ENCODE data around the gene MYOF.
"Not testable (repeated sequence)": the region's sequence is repeated elsewhere in the genome, so short reads cannot be mapped to it uniquely, and the experiment has no call there.

The MYOF gene

DNA sequence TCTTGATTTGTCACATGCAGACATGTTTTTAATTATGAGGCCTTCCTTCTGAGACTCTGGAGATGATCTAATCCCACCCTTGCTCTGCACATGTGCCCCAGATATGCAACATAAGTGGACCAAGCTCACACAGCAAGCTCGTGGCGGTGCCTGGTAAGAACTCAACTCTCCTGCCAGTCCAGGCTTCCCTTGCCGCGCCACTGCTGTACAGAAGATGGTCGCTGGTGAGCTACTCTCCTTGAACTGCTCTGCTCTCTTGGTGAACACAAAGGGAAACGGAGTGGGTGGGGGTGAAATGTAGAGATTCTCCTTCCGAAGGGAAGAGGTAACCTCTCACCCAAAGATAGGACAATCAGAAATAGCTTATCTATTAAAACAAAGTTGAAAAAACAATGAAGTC lies 25.7 kb downstream of the MYOF start:
- DNase-seq, result no peak

DNA sequence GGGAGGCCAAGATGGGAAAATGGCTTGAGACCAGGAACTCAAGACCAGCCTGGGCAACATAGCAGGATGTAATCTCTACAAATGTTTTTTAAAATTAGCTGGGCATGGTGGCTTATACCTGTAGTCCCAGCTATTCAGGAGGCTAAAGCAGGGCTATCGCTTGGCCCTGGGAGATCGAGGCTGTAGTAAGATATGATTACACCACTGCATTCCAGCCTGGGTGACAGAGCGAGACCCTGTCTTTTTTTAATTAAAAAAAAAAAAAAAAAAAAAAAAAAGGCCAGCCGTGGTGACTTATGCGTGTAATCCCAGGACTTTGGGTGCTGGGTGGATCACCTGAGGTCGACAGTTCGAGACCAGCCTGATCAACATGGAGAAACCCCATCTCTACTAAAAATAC lies 27.4 kb downstream of the MYOF start:
- no peak for DNase-seq

DNA sequence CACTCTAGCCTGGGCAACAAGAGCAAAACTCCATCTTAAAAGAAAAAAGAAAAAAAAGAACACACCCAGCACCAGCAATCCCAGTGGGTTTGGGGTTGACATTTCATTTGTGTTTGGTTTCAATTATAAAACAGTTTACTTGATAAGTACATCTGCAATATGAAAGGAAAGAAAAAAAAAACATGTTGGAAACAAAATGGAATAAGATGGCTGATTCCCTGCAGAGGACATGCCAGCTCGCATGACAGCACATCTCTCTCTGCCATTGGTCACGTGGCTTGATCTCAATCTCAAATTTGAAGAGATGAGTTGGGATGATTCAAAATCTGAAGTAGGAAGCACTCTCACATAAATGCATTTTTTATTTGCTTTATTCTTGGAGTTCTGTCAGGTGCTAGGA lies 28.0 kb downstream of the MYOF start:
- DNase-seq, result no peak

DNA sequence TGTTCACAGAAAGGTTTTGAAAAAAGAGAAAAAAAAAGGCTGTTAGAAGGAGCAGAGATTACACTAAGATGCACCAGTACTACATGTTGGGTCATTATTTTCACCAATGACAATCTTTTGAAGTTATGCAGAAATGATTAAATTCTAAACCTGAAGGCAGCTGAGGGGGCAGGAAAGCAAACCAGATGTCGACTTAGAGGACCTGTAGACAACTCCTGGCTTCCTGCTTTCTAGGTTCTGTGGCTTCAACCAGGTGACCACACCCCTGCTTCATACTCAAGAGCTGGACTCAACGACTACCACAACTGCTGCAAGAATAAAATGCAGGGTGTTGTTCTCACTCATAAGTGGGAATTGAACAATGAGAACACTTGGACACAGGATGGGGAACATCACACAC lies 30.0 kb downstream of the MYOF start:
- no peak for DNase-seq

DNA sequence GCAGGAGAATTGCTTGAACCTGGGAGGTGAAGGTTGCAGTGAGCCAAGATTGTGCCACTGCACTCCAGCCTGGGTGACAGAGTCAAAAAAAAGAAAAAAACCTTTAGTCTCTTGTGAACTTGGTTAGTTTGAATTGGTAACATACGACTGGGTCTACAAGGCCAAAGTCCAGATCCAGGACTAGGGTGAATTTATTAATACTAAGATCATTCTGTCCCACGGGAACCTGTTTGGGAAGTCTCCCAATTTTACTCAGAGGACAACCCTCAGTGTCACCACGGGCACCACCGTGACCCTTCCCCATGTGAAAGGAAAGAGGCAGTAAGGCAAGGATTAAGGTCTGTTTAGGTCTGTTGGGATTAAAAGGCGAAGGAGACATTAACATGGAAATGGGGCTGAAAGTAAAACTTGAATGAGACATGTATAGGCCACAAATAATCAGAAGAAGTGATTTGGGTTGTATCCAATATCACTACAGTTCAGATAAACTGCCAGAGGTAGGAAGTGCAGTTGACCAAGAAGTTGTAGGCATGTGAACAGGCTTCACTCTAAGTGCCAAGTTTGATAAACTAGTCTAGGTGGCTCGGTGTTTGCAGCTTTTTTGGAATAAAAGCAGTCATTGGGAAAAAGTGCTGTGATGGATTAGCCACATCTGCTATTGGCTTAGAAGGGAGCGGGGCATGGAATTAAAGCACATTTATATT lies 30.7 kb downstream of the MYOF start:
- DNase-seq, result no peak

DNA sequence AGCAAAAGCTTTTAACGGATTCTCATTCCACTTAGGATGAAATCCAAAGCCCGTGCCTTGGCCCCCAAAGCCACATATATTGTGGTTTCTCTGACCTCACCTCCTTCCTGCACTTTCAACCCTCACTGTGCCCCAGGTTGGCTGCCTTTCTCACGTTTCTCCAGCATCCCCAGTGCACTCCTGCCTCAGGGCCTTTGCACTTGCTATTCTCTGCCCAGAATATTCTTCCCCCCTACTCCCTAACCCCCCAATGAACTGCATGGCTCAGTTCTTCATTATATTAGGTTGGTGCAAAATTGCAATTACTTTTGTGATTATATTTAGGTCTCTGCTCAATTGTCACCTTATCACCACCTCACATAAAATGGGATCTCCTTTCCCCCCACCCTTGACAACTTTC lies 34.2 kb downstream of the MYOF start:
- no peak for DNase-seq

DNA sequence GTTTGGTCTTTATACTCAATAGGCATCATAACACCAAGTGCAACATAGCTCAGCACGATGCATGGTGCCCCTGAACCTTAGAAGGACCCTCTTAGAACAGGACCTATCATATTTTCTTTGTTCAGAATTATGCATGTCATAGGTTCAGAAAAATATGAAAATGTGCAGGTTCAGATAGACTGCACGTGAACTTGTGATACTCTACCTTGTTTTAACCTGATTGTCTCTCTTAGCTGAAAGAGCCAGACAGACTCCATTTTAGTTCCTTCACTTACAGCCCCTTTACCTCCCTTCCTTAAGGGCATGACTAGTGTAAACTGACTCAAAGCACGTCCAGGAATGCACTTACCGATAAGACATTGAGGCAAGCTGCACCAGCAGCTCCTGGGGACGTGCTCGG lies 35.1 kb downstream of the MYOF start:
- no peak for DNase-seq

DNA sequence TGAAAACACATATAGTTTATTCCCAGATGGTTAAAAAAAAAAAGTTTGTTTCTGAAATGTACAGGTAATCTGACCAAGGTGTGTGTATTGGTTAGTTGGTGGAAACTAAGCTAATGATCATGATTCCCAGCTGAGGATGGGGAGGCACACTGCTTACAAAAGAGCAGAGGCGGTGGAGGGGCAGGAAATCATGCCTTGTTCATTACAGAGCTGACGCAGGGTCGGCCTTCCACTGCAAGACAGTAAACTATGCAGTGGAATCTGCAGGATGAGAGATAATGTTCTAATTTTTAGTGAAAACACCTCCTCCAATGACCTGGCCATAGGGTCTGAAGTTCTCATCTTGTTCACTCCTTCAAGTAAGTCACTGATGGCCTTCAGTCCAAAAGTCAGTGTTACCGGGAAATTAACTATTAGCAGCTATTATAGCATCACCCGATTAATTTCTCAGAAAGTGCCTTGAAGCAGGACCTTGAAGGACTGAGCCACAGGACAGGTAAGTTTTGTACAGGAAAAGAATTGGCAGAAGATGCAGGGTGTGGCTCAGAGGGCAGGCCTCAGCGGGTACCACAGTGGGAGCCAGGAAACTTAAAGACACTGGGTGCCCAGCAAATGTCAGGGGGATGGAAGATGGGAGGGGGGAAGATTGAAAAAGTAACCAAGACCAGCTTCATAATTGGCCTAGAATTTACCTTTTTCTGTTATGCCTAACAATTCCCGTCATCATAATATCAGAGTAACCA lies 36.0 kb downstream of the MYOF start:
- DNase-seq, result no peak

DNA sequence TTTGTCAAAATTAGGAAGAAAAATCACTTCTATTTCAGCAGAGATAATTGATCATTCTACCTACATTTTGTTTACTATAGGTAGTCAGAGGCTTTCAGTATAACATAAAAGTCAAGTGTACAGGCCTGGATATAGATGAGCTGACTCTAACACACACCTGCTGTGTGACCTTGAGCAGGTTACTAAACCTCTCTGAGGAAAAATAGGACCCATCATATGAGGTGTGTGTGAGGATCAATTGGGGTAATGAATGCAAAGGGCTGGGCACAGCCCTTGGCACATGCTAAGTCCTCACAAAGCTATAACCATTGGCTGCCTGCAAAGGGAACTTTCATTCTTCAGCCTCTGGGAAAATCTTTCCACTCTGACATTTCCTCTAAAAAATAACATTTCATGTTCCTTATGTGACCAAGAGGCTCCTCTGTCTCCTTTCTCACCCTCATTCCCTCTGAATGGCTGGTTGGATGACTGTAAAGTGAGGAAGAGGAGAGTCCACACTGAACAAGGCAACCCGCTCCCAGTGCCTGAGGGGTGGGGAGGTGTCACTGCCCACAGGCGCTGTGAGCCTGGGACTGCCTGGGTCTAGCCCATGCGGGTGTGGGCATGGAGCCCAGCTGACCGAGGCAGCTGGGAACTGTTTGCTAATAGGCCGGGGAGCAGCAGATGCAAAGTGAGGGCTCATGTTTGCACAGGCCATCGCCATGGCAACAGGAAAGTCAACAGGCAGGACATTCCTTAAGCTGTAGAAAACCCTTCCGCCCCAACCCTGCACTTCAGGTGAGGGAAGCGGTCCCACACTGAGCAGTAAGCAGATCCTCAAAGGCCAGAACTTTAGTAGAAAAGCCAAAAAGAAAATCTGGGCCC lies 36.8 kb downstream of the MYOF start:
- peak; percentile 41 to 81 for DNase-seq

DNA sequence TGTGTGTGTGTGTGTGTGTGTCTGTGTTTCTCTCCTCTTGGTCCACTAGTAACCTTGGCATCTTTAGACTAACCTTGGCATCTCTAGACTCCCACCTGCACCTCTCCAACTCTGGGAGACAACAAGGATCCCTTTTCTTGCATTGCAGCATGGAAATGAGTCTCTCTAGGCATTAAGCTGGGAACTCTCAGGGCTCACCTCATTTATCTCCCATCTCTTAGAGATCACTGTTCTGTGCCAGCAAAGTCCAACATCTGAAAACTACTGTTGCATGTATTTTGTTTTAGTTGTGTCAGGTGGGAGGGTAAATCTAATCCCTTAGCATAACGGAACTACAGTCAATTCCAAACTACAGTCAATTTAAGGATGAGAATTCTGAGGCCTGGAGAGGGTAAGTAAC lies 38.7 kb downstream of the MYOF start:
- DNase-seq, result no peak

DNA sequence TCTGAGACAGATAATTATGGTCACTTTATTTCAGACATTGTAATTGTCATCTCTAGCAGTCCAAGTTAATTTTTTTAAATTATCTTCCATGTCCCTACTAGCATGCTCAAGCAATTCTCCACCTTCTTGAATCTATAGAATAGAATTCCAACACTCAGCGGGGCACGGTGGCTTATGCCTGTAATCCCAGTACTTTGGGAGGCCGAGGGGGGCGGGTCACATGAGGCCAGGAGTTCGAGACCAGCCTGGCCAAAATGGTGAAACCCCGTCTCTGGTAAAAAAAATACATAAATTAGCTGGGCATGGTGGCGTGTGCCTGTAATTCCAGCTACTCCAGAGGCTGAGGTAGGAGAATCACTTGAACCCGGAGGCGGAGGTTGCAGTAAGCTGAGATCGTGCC lies 39.4 kb downstream of the MYOF start:
- not testable (repeated sequence) for DNase-seq

DNA sequence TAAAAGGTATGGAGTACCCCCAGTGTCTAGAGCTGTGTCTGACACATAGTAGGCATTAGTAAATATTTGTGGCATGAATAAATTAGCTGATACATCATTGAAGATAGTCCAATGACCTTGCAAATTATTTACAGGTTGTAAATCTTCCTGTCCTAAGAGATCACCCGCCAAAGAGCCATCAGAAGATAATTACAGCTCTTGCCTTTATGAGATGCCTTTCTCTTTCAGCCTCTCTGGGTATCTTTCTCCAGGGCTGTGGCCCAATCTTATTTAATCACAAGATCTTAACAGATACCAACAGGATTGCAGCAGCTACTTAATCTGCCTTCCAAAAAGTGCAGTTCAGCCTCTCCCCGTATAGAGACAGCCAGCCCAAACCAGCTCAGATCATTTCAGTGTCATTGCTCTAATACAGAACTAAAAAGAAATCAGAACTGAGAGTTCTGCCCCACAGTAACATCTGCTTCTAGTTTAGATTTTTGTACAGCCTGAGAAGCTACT lies 41.5 kb downstream of the MYOF start:
- DNase-seq, result no peak

DNA sequence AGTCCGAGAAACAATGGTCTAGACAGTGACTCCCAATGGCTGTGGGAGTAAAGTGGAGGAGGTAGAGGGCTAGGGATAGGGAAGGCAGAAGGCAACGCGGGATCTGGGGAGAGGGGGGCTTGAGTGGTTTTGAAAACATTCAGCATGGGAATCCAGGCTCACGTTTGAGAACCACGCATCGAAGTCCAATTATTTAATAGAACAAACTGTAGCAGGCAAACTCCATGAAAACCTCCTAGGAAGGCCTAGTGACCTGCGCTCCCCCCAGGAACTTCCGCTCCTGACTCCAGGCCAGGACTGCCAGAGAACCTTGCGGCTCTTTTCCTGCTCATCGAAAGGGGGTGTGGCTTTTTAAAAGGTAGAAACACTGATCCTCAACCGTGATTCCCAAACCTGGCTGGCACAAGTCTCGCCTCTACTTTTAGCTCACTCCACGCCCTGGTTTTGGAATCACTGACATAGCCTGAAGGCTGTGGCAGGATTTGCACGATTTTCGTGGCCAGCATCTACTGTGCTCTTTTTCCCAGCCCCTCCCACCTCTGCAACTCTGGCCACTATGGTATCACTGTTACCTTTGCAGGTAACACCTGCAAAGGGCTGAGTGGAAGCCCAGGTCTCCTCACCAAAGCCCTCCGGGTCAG lies 43.4 kb downstream of the MYOF start:
- DNase-seq, result peak; percentile 51 to 62

DNA sequence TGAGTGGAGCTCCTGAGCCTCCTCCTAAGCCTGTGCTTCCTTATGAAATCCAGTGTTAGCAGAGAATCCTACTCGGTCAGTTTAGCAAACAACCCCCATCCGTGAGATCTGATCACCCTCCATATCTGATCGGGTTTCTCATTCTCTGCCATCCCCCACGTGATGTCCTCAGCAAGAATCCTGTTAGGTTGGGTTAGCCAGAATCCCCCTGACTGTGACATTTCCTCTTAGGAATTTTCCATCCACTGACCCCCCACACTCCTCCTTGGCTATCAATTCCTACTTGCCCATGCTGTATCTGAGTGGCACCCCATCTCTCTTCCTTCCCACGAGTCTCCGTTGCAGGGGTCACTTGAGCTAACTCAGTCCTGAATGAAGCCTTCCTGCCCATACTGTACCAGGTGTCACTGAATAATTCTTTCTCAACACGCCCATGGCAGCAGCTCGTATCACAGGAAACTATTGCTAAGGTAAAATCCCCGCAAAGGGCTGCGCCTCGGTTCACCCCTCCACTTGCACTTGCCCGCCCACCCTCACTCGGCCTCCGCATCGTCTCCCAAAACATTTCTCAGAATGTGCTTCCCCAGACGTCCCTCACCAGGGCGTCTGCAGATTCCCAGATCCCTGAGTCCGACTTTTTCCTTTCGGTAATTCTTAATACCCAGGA lies 44.1 kb downstream of the MYOF start:
- DNase-seq, result no peak

DNA sequence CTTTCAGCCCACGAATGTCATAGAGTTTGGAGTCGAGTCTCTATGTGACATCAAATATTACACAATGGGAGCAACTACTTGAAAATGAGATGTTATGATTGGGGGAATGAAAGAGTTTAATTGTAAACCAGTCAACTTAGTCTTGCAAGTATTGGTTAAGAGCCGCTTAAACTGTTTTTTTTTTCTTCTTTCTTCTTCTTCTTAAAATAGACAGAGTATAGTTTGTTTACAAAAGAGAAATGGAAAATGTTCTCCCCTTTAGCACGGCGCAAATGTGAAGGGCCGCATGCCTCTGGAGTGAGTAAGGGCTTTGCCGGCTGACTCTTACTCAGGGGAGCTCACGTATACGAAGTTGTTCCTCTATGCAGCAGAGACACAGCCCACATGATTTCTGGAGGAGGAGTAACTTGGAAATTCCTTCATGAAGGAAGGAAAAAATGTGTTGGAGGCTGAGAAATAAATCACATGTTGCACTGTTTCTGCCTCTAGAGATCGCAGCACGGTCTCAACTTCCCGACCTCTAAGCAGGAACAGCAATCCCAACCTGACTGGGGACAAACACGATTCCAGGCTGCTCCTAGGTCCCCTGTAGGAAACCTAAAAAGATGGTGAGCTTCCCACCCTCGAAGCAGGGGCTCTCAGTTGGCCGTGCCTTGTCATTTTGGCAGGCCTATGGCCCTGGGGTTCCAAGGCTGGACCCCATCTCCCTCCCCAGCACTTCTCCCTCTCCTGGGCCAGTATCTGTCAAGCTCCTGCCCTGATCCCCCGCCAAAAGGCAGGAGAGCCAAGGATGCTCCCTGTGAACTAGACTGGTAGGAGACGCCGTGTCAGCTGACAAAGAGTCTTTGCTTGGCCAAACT lies 44.8 kb downstream of the MYOF start:
- DNase-seq, result no peak

DNA sequence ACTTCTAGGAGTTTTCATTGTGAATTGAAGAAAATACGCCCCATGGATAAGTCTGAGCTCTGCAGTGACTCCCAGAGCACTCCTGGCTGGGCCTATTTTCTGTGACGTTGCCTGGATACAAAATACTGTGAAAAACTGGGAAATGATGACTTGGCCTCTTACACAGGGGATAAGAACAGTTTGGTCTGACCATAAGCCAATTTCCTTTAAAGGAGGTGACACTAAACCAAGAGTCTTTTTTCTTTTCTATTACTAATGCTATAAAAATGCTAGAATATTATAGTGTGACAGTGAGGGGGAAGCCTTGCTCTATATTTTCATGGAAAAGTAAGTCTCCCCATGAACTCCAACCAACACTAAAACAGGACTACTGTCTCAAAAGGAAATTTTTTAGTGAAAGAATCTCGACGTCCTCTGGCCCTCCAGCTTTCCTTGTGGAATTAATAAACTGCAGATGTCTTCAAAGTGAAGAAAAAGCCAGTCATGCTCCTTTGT lies 45.5 kb downstream of the MYOF start:
- no peak for DNase-seq

DNA sequence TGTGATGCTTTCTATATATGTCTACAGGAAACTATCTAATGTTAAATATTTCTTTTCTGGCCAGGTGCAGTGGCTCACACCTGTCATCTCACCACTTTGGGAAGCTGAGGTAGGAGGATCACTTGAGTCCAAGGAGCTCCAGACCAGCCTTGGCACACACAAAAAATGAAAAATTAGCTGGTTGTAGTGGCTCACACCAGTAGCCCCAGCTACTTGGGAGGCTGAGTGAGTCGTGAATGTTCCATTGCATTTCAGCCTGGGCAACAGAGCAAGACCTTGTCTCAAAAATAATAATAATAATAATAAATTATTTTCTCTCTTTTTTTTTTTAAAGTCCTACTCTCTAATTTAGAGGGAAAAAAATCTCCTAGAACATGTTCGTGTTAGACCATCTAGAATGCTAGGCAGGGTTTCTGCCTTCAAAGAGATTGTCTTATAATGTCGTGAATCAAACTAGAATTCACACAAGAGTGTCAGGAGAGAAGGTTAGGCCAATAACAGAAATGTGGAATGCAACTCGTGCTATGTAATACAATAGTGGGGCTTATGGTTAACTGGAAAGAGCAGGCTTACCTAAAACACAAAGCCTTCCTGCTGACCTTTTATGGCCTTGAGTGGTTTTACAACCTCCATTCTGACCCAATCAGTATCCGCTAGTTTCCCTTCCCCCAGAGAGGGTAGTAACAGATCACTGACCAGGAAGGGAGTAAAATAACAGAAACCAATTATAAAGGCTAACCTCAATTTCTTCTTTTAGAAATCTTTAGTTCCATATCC lies 46.3 kb downstream of the MYOF start:
- DNase-seq, result no peak

DNA sequence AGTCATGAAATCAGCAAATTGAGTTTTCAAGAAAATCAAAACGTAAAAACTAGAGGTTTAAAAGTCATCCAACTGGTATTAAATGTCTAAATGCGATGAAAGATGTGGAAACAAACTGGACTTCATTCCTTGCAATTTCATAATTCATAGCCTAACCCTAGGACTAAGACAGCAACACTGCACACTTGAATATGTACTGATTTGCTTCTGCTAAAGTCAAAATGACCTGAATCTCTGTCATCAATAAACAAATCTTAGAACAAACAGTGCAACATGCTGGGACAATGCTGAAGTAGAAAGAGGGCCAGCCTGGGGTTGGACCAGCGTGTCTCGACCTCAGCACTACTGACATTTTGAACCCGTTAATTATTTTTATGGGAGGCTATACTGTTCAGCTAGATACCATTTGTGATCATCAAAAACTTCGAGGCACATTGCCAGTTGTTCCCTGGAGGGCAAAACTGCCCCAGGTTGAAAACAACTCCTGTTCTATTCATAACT lies 47.1 kb downstream of the MYOF start:
- DNase-seq, result no peak

DNA sequence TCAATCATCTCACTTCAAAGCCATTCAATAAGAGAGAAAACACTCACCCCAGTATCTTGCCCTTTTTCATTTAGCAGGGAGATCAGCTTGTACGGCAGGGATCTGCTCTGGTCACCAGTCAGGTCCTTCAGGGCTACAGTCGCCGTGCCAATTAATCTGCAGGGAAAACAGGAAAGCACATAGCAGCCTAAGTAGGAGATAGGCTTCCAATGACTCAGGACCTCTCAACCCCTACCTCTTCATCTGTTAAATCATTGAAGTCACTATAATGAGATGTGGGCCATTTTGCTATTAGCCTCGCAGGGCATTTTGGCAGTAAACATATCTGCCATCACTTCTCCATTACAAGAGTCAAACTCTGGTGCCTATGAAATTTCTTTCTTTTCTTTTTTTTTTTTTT lies 50.8 kb downstream of the MYOF start:
- no peak for DNase-seq

DNA sequence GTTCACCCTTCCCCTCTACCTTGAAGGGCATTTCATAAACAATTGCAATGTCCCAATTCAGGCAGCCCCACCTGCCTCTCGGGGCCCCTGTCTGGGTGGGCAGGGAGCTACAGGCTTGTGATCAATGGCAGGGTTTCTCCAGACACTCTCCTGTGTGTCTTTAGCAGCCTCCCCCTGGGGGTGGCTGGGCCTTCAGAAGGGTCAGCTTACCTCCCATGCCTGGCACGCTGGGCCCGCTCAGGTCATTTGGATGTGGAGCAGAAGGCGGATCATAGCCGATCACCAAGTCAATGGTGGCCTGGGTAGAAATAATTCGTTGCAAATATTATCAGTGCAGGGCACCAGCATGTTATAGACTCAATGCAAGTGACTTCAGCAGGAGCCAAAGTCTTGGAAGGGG lies 56.3 kb downstream of the MYOF start:
- no peak for DNase-seq

Measured in NCI-H187 (cell line).